Breast epithelium (tissue), 4 donors: ENCODE measurements around the gene CWC27. TPM values are rescaled to one million over a fixed set of nuclear protein-coding genes. Genes with fewer than 3 reads are reported as not detected.

Source experiments
- DNase-seq, 2 donors: peaks; one replicate each; pipeline ENCODE4 v3.0.0-alpha.2; 2019; ENCODE audit warnings: low spot score in 2 of 2
- H3K27ac ChIP-seq, 2 donors: fragments of 200-600 bp; sonication (generic) in 1 of 2; one replicate each; pipeline ENCODE4 v1.5.1; 2016 to 2019; ENCODE audit warnings: mild to moderate bottlenecking in 1 of 2
- H3K27me3 ChIP-seq, 2 donors: fragments of 200-600 bp; sonication (generic) in 1 of 2; one replicate each; pipeline versions ENCODE4 v1.5.1 to v1.6.0; 2017 to 2019; ENCODE audit warnings: control low read depth in 1 of 2, mild to moderate bottlenecking in 1 of 2
- H3K36me3 ChIP-seq: fragments of 200-600 bp; one replicate; pipeline ENCODE4 v1.5.1; 2019
- H3K4me1 ChIP-seq, 2 donors: fragments of 200-600 bp; sonication (generic); one replicate each; pipeline ENCODE4 v1.5.1; 2016 to 2019; ENCODE audit warnings: control low read depth in 1 of 2
- H3K4me3 ChIP-seq, 3 donors: fragments of 200-600 bp; sonication (generic); 1 replicate in 2 of 3; 2 replicates in 1 of 3; pipeline ENCODE4 v1.5.1; 2016 to 2019; ENCODE audit warnings: mild to moderate bottlenecking in 3 of 3, moderate library complexity in 2 of 3
- H3K9me3 ChIP-seq, 2 donors: fragments of 200-600 bp; sonication (generic) in 1 of 2; one replicate each; pipeline ENCODE4 v1.5.1; 2016 to 2019; ENCODE audit warnings: control low read depth in 1 of 2
- POLR2A ChIP-seq: fragments of 450-650 bp; IDR thresholded peaks from one replicate; pipeline ENCODE4 v1.6.1; 2016; ENCODE audit warnings: antibody characterized with exemption, mild to moderate bottlenecking, moderate library complexity
- POLR2AphosphoS5 ChIP-seq, 3 donors: sonication (generic); formaldehyde crosslinking; IDR thresholded peaks; one replicate each; pipeline ENCODE4 v1.6.1; 2017; ENCODE audit warnings: antibody characterized with exemption in 3 of 3
- intact Hi-C: fragments of 100-400 bp; cut with DNase I; formaldehyde crosslinking; loops from one replicate; pipeline ENCODE4 v1.15.1; 2023; ENCODE audit warnings: low total_unique reads
- total RNA-seq, 3 donors: library from RNA; depleted of rRNA; stranded (reverse); fragments of >200 nt; gene quantifications; one replicate each; pipeline ENCODE4 v1.1.0, GENCODE V29; 2016
- TF ChIP-seq, protein P1 (sequence below), 3 donors: fragments of 450-650 bp; IDR thresholded peaks; one replicate each; pipeline ENCODE4 v1.5.1; 2016 to 2017; ENCODE audit warnings: antibody characterized with exemption in 3 of 3, mild to moderate bottlenecking in 3 of 3, moderate library complexity in 3 of 3

CWC27 gene
- total RNA-seq, 3 donors from 2014 or later = 10.6 to 19.9 (median 18.0) TPM

DNA sequence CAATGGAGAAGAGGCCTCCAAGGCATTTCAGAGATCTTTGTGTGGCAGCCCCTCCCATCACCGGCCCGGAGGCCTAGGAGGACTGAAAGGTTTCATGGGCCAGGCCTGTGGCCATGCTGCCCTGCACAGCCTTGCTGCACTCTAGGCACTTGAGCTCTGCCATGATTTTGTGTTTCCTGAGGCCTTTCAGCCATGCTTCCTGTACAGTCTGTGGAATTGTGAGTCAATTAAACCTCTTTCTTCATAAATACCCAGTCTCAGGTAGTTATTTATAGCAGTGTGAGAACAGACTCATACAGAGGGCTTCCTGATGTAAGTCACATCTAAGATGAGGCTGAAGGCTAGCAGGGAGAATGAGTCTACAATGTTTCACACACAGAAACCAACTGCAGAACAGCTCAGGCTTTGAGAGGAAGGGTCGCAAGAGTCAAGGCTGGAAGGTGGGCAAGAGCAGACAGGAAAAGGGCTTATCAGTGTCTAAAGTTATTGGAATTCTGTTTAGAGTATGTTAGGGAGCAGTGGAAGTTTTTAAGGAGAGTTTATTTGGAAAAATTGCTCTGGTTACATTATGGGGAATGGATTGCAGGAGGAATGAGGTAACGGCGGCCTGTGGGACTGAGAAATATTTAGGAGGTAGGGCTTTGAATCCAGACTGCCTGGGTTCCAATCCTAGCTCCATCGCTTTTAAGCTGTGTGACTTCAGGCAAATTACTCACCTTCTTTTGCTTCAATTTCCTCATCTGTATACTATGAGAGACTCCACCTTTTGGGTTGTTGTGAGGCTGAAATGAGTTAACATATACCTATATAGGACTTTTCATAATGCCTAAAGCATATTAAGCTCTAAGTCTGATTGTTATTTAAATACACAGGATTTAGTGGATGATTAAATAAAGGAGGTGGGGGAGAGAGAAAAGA lies 291.2 kb downstream of the CWC27 start:
- intact Hi-C loops = no loop called here
- Histone ChIP-seq H3K9me3 (no peaks in the 10 kb centered on the region), H3K27me3 (no peaks in the 10 kb centered on the region), H3K27ac (no peak overlapping the region), H3K36me3 (no peaks in the 10 kb centered on the region), H3K4me1 (no peaks in the 10 kb centered on the region), H3K4me3 (no peak overlapping the region)
- no peak for DNase-seq
- TF ChIP-seq POLR2AphosphoS5 (IDR thresholded peaks at IDR 0.05) = no peak
- no peak for TF ChIP-seq POLR2A
- TF ChIP-seq, protein P1, sequence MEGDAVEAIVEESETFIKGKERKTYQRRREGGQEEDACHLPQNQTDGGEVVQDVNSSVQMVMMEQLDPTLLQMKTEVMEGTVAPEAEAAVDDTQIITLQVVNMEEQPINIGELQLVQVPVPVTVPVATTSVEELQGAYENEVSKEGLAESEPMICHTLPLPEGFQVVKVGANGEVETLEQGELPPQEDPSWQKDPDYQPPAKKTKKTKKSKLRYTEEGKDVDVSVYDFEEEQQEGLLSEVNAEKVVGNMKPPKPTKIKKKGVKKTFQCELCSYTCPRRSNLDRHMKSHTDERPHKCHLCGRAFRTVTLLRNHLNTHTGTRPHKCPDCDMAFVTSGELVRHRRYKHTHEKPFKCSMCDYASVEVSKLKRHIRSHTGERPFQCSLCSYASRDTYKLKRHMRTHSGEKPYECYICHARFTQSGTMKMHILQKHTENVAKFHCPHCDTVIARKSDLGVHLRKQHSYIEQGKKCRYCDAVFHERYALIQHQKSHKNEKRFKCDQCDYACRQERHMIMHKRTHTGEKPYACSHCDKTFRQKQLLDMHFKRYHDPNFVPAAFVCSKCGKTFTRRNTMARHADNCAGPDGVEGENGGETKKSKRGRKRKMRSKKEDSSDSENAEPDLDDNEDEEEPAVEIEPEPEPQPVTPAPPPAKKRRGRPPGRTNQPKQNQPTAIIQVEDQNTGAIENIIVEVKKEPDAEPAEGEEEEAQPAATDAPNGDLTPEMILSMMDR (IDR thresholded peaks at IDR 0.05) = no peak

DNA sequence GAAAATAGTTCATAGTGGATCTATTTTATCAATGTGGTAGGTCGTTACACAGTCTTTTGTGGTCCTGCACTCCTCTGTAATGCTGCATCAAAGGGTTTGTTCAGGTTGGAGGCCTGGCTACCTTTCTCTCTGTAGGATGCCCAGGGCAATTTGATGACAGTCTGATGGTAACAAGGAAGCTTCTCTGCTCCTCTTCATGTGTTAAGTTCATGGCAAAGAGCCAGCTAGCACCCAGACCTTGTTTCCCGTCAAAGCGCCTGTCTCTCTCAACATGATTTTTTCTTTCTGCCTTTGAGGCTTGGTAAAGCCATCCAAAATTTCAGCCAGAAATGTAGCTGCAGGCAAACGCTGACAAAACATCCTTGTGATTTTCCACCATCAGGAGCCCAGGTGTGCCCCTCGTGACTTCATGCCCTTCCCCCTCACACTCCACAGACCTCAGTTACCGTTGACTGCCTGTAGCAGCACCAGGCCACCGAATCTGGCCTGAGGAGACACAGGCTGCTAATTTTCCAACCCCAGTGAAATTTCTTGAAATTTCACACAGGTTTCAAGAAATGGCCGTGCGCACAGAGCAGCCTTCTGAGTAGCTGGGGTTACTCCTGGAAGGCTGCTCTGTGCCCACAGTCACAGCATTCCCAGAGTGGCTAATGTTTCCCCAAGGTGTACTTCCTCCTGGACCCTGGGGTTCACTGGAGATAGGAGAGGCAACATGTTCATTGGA lies 292.7 kb downstream of the CWC27 start:
- Histone ChIP-seq H3K36me3 (no peaks in the 10 kb centered on the region), H3K27ac (peak overlapping the region; percentile 3 to 71), H3K4me3 (no peak overlapping the region), H3K27me3 (no peaks in the 10 kb centered on the region), H3K9me3 (no peaks in the 10 kb centered on the region), H3K4me1 (no peaks in the 10 kb centered on the region)
- TF ChIP-seq, protein P1 (IDR thresholded peaks at IDR 0.05) = no peak
- no peak for TF ChIP-seq POLR2A
- TF ChIP-seq POLR2AphosphoS5 (IDR thresholded peaks at IDR 0.05) = no peak
- intact Hi-C loops = no loop called here
- peak in 1 of 2 donors; percentile 48 for DNase-seq

DNA sequence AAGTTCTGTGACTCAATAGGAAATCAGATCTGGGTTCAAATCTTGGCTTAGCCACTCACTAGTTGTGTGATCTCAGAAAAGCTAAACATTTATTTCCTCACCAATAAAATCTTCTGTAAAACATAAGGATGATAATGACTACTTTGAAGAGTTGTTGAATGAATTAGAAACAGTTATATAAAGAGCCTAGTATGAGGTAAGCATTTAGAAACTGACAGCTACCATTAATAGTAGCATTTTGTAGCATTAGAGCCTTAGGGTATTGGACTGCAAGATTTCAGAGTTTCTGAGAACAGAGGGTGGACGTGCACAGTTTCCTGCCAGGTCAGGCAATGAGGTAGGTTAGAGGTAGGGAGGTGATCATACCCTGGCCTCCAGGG lies 293.2 kb downstream of the CWC27 start:
- Histone ChIP-seq H3K36me3 (no peaks in the 10 kb centered on the region), H3K9me3 (no peaks in the 10 kb centered on the region), H3K4me1 (peaks cover 0 to 2% of the 10 kb centered on the region in 2 donors), H3K27me3 (no peaks in the 10 kb centered on the region), H3K4me3 (no peak overlapping the region), H3K27ac (peak overlapping the region; percentile 3 to 71)
- TF ChIP-seq, protein P1 (IDR thresholded peaks at IDR 0.05) = no peak
- TF ChIP-seq POLR2A = no peak
- no peak for TF ChIP-seq POLR2AphosphoS5 (IDR thresholded peaks at IDR 0.05)
- intact Hi-C loops = no loop called here
- no peak for DNase-seq

DNA sequence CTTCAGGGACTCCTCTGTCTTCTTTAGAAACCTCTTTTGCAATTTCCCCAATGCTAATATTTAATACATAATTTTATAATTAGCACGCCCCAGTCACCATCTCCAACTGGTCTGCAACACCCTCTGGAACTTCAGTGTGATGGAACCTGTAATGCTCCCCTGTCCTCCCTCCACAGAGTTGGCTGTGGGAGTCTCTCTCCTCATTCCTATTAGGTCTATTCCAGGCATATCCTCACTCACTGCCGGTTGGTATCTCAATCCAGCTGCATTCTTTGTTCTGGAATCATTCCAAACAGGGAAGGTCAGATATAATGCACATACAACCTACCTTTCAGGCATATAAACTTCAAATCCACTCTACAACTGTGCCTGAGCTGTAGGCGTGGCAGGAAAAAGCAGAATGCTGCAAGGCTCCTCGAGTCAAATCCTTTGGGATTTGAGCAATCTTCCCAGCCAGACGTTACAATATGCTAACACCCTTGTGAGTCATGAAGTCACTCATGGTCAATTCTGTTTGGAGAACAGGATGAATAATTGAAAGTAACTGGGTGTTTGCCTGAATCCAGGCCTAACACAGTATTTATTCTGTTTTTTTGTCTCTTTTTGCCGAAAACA lies 293.8 kb downstream of the CWC27 start:
- Histone ChIP-seq H3K4me3 (no peak overlapping the region), H3K9me3 (no peaks in the 10 kb centered on the region), H3K36me3 (no peaks in the 10 kb centered on the region), H3K27ac (peak overlapping the region; percentile 52 to 63), H3K4me1 (peaks cover 0 to 2% of the 10 kb centered on the region in 2 donors), H3K27me3 (no peaks in the 10 kb centered on the region)
- intact Hi-C loops = no loop called here
- TF ChIP-seq, protein P1 (IDR thresholded peaks at IDR 0.05) = no peak
- TF ChIP-seq POLR2AphosphoS5 (IDR thresholded peaks at IDR 0.05) = peak; percentile 27 to 51 (median 31)
- no peak for DNase-seq
